ENCODE measurements around the gene ADGRG3. TPM values are rescaled to one million over a fixed set of nuclear protein-coding genes. Genes with fewer than 3 reads are reported as not detected.

The ADGRG3 gene
- total RNA-seq, 3 donors from 2014 or later (not counting 1 experiment from before 2014, with no cell fraction given), result 16.6 to 57.3 (median 20.7) TPM

- peaks cover 20% of the 10 kb centered on the region for H3K36me3 Mint-ChIP-seq
- H3K9me3 Mint-ChIP-seq, result no peaks in the 10 kb centered on the region
- DNase-seq (no peak), ATAC-seq (no peak)
- peaks cover 49% of the 10 kb centered on the region for H3K4me1 ChIP-seq (ENCODE audit: control insufficient read depth, insufficient read depth, low read length)
- H3K27me3 ChIP-seq (ENCODE audit: control insufficient read depth, insufficient read depth, low read length), result no peaks in the 10 kb centered on the region
- 89% methylated on average over 20 of the region's 20 CpGs for WGBS (ENCODE audit: insufficient coverage)
- intact Hi-C loops (cut with micrococcal nuclease), result loop anchor here (10.0 kb wide), 1 partner anchor 343 kb away; the partner anchor contains the start of genes USB1 and ZNF319
- H3K9me3 ChIP-seq (ENCODE audit: control insufficient read depth, insufficient read depth, low read length), result no peaks in the 10 kb centered on the region
- H3K36me3 ChIP-seq (ENCODE audit: control insufficient read depth, insufficient read depth, low read length), result peaks cover 85% of the 10 kb centered on the region
- H3K27ac Mint-ChIP-seq, result peak overlapping the region; percentile 97 to 98
- H3K27ac ChIP-seq (ENCODE audit: low read length), result no peak overlapping the region
- no peak for TF ChIP-seq CTCF (IDR thresholded peaks at IDR 0.05)
- H3K4me1 Mint-ChIP-seq, result peaks cover 50 to 70% of the 10 kb centered on the region in 2 donors
- H3K4me3 Mint-ChIP-seq, result peak overlapping the region; percentile 14
- no peaks in the 10 kb centered on the region for H3K27me3 Mint-ChIP-seq (ENCODE audit: low read depth in 2 of 2)
- H3K4me3 ChIP-seq (ENCODE audit: low read length), result no peak overlapping the region
Observed at GRCh38 chr16:57661936-57662906, 5.9 kb upstream of the ADGRG3 start.

GRCh38 chr16:57663436-57663835 lies 4.7 kb upstream of the ADGRG3 start:
- TF ChIP-seq CTCF (IDR thresholded peaks at IDR 0.05), result no peak
- Histone ChIP-seq H3K4me1 (ENCODE audit: control insufficient read depth, insufficient read depth, low read length) (peaks cover 50% of the 10 kb centered on the region), H3K27ac (ENCODE audit: low read length) (no peak overlapping the region), H3K4me3 (ENCODE audit: low read length) (no peak overlapping the region), H3K9me3 (ENCODE audit: control insufficient read depth, insufficient read depth, low read length) (no peaks in the 10 kb centered on the region), H3K36me3 (ENCODE audit: control insufficient read depth, insufficient read depth, low read length) (peaks cover 74% of the 10 kb centered on the region), H3K27me3 (ENCODE audit: control insufficient read depth, insufficient read depth, low read length) (no peaks in the 10 kb centered on the region)
- Mint-ChIP-seq H3K27ac (peak overlapping the region; percentile 97 to 98), H3K4me3 (no peak overlapping the region), H3K4me1 (peaks cover 42 to 70% of the 10 kb centered on the region in 2 donors), H3K36me3 (peaks cover 14% of the 10 kb centered on the region), H3K9me3 (no peaks in the 10 kb centered on the region), H3K27me3 (ENCODE audit: low read depth in 2 of 2) (no peaks in the 10 kb centered on the region)
- 84% methylated on average over 21 of the region's 21 CpGs for WGBS (ENCODE audit: insufficient coverage)
- intact Hi-C loops (cut with micrococcal nuclease), result loop anchor here (10.0 kb wide), 1 partner anchor 341 kb away; the partner anchor contains the start of genes USB1 and ZNF319
- DNase-seq, result no peak
- no peak for ATAC-seq

GRCh38 chr16:57663917-57664661 lies 4.0 kb upstream of the ADGRG3 start:
- WGBS (ENCODE audit: insufficient coverage), result 78% methylated on average over 14 of the region's 15 CpGs
- Histone ChIP-seq H3K4me3 (ENCODE audit: low read length) (no peak overlapping the region), H3K27me3 (ENCODE audit: control insufficient read depth, insufficient read depth, low read length) (no peaks in the 10 kb centered on the region), H3K9me3 (ENCODE audit: control insufficient read depth, insufficient read depth, low read length) (no peaks in the 10 kb centered on the region), H3K27ac (ENCODE audit: low read length) (no peak overlapping the region), H3K4me1 (ENCODE audit: control insufficient read depth, insufficient read depth, low read length) (peaks cover 50% of the 10 kb centered on the region), H3K36me3 (ENCODE audit: control insufficient read depth, insufficient read depth, low read length) (peaks cover 67% of the 10 kb centered on the region)
- intact Hi-C loops (cut with micrococcal nuclease), result loop anchor here (10.0 kb wide), 1 partner anchor 341 kb away; the partner anchor contains the start of genes USB1 and ZNF319
- ATAC-seq (no peak), DNase-seq (no peak)
- Mint-ChIP-seq H3K27me3 (ENCODE audit: low read depth in 2 of 2) (no peaks in the 10 kb centered on the region), H3K4me3 (no peak overlapping the region), H3K4me1 (peaks cover 44 to 72% of the 10 kb centered on the region in 2 donors), H3K9me3 (no peaks in the 10 kb centered on the region), H3K36me3 (peaks cover 13% of the 10 kb centered on the region), H3K27ac (peak overlapping the region; percentile 97 to 98)
- TF ChIP-seq CTCF (IDR thresholded peaks at IDR 0.05), result no peak

Measured in natural killer cell (primary cell).